ENCODE results near the gene MAP4K4. TPM values are rescaled to one million over a fixed set of nuclear protein-coding genes. Genes with fewer than 3 reads are reported as not detected.

Gene MAP4K4
- total RNA-seq, 1 experiment from 2014 or later, result 132 TPM

- Histone ChIP-seq H2AK5ac (ENCODE audit: insufficient read length, low read length) (no peak overlapping the region), H3K27me3 (ENCODE audit: insufficient read depth, low read length) (no peaks in the 10 kb centered on the region), H3K9me3 (ENCODE audit: control insufficient read depth, low read depth, low read length) (no peaks in the 10 kb centered on the region), H3T11ph (ENCODE audit: low read length) (no peak overlapping the region), H3K79me2 (ENCODE audit: insufficient read depth, low read length) (no peaks in the 10 kb centered on the region), H3K4me1 (ENCODE audit: insufficient read depth, low read length) (no peaks in the 10 kb centered on the region), H2BK20ac (ENCODE audit: low read depth, low read length, poor library complexity, severe bottlenecking) (no peak overlapping the region), H2BK12ac (ENCODE audit: insufficient read length, low read depth, low read length) (no peak overlapping the region), H3K18ac (ENCODE audit: insufficient read length, low read depth, low read length) (no peak overlapping the region), H4K5ac (ENCODE audit: insufficient read length, low read depth, low read length) (no peak overlapping the region), H2BK5ac (ENCODE audit: insufficient read length, low read length) (no peak overlapping the region), H2BK120ac (ENCODE audit: low read depth, low read length, poor library complexity, severe bottlenecking) (no peak overlapping the region), H3K4ac (ENCODE audit: low read depth, low read length) (no peak overlapping the region), H3K23me2 (ENCODE audit: insufficient read length, low read depth, low read length, poor library complexity, severe bottlenecking) (no peaks in the 10 kb centered on the region), H3K23ac (ENCODE audit: insufficient read length, low read depth, low read length) (no peak overlapping the region), H2AFZ (ENCODE audit: low read length) (no peak overlapping the region), H4K91ac (ENCODE audit: insufficient read length, low read depth, low read length) (no peak overlapping the region), H4K20me1 (ENCODE audit: control insufficient read depth, insufficient read depth, insufficient read length) (no peaks in the 10 kb centered on the region), H3K14ac (ENCODE audit: insufficient read depth, low read length) (no peak overlapping the region), H3K9ac (ENCODE audit: extremely low read depth, insufficient read length, low read length) (no peak overlapping the region), H3K79me1 (ENCODE audit: insufficient read depth, low read depth, low read length, poor library complexity, severe bottlenecking) (no peaks in the 10 kb centered on the region), H3K56ac (ENCODE audit: insufficient read length, low read depth, low read length) (no peak overlapping the region), H4K8ac (replicated peaks; ENCODE audit: insufficient read length, low read depth, low read length) (no peak overlapping the region), H3K27ac (ENCODE audit: insufficient read length, low read depth, low read length) (no peak overlapping the region), H3K4me2 (ENCODE audit: insufficient read depth, insufficient read length, low read length) (no peak overlapping the region), H2BK15ac (ENCODE audit: low read depth, low read length) (no peak overlapping the region)
- Mint-ChIP-seq H3K36me3 (ENCODE audit: insufficient read depth in 1 of 3, low read depth in 3 of 3) (peaks cover 43 to 73% (median 68%) of the 10 kb centered on the region in 3 experiments), H3K4me1 (no peaks in the 10 kb centered on the region), H3K9me3 (no peaks in the 10 kb centered on the region; a peak in 2 of 5 replicates), H3K27me3 (ENCODE audit: low read depth) (no peaks in the 10 kb centered on the region), H3K27ac (no peak overlapping the region), H3K4me3 (no peak overlapping the region)
- TF ChIP-seq CTCF (conservative IDR thresholded peaks at IDR 0.05), result peak; percentile 77
- no CpG with 5 or more reads among the region's 3 CpGs for WGBS (ENCODE audit: extremely low coverage, insufficient read length, low lambda C conversion rate)
- no peak for DNase-seq
Observed at GRCh38 chr2:101883860-101884259, 186.4 kb downstream of the MAP4K4 start.

Measured in H9 (cell line).